ENCODE results near the gene CD164. TPM values are rescaled to one million over a fixed set of nuclear protein-coding genes. Genes with fewer than 3 reads are reported as not detected.

The CD164 gene
- total RNA-seq, 1 donor from 2014 or later, result 251 TPM

GRCh38 chr6:109393157-109393885 lies 11.1 kb upstream of the CD164 start:
- Mint-ChIP-seq H3K4me3 (no peak overlapping the region), H3K9me3 (no peaks in the 10 kb centered on the region), H3K27me3 (ENCODE audit: insufficient read depth) (peaks cover 3% of the 10 kb centered on the region), H3K36me3 (ENCODE audit: low read depth) (no peaks in the 10 kb centered on the region), H3K4me1 (ENCODE audit: low read depth) (peaks cover 5% of the 10 kb centered on the region), H3K27ac (no peak overlapping the region)
- intact Hi-C loops (cut with micrococcal nuclease), result no loop called here
- no peak for DNase-seq (ENCODE audit: low spot score)

DNA sequence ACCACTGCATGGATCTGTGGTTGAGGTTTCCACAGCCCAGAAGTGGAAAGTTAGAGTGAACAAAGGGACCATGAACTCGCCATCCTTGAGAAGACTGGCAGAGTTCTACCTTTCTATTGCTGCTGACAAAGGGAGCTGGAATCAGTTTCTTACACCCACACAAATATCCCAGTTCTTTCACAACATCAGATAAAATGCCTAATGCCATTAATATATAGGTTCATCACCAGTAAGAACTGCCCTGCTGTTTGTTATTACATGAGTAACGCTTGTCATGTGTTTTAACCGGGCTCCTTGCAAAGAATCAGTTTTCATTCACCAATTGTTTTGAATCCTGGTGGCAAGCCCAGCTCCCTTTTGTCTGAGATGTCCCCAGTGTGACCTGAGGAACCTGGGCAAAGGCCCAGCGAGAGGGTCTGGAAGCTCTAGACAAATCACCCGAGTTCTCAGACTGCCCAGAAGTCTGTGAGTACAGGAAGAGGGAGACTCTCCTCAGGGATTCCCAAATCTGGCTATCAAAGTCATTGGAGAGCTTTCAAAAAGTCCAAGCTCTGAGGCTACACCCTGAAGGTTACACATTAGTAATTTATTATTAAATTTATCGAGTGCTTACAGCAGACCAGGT lies 7.5 kb upstream of the CD164 start:
- H3K4me1 Mint-ChIP-seq (ENCODE audit: low read depth), result peaks cover 9% of the 10 kb centered on the region
- H3K27me3 Mint-ChIP-seq (ENCODE audit: insufficient read depth), result peaks cover 9% of the 10 kb centered on the region
- no peaks in the 10 kb centered on the region for H3K9me3 Mint-ChIP-seq
- H3K36me3 Mint-ChIP-seq (ENCODE audit: low read depth), result no peaks in the 10 kb centered on the region
- no peak for DNase-seq (ENCODE audit: low spot score)
- no peak overlapping the region for H3K4me3 Mint-ChIP-seq
- intact Hi-C loops (cut with micrococcal nuclease), result loop anchor here (10.0 kb wide), 1 partner anchor 1095 kb away; the partner anchor contains the start of gene AFG1L
- H3K27ac Mint-ChIP-seq, result no peak overlapping the region

GRCh38 chr6:109388265-109388664 lies 6.0 kb upstream of the CD164 start:
- intact Hi-C loops (cut with micrococcal nuclease), result loop anchor here (10.0 kb wide), 1 partner anchor 1093 kb away; the partner anchor contains the start of gene AFG1L
- Mint-ChIP-seq H3K27ac (no peak overlapping the region), H3K4me3 (no peak overlapping the region), H3K9me3 (no peaks in the 10 kb centered on the region), H3K4me1 (ENCODE audit: low read depth) (peaks cover 17% of the 10 kb centered on the region), H3K27me3 (ENCODE audit: insufficient read depth) (peaks cover 9% of the 10 kb centered on the region), H3K36me3 (ENCODE audit: low read depth) (no peaks in the 10 kb centered on the region)
- no peak for DNase-seq (ENCODE audit: low spot score)

GRCh38 chr6:109383438-109383940 lies 1.2 kb upstream of the CD164 start:
- Mint-ChIP-seq H3K4me3 (peak overlapping the region; percentile 89), H3K27ac (peak overlapping the region; percentile 98), H3K9me3 (no peaks in the 10 kb centered on the region), H3K27me3 (ENCODE audit: insufficient read depth) (peaks cover 6% of the 10 kb centered on the region), H3K4me1 (ENCODE audit: low read depth) (peaks cover 40% of the 10 kb centered on the region), H3K36me3 (ENCODE audit: low read depth) (peaks cover 22% of the 10 kb centered on the region)
- intact Hi-C loops (cut with micrococcal nuclease), result loop anchor here (1.0 to 10.0 kb wide), 18 partner anchors 57 to 1561 kb away; partner anchors contain the start of genes AFG1L, AK9, CDC40 and CEP57L1
- no peak for DNase-seq (ENCODE audit: low spot score)

DNA sequence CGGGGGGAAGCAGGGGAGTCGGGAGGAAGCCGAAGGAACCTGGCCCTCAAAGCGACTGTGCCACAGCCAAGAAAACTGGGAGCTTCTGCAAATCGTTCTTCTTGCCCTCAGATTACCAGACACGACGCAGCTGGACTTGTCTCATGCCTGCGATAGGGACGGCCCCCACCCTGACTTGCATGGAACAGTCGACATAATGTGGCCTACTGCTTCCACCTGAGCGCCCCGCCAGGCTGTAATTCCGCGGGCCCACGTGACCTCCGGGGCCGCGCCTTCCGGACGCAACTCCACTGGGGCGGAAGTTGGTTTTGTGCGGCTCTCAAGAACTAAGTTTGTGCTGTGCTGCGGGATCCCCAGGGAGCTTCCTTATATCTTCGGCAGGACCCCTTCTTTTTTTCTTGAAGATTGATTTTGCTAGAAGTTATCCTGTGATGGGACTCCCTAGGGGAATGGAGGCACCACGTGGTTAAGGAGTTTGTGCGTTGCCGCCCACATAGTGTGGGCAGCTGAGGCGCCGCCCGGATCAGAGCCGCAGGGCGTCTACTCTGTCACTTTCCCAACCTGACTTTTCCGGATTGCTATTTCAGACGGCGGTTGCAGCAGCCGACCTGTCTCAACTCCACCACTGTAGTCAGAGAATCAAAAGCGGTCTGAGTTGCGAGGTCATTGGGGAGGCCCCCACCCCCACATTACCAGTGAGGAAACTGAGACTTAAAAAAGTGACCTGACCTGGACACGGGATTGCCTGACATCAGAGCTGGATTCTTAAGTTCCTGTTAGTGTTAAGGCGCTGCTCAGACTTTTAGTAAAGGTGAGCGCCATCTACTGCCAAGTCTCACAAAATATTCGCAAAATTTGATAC lies 540 bp upstream of the CD164 start:
- Mint-ChIP-seq H3K27ac (peak overlapping the region; percentile 98), H3K4me1 (ENCODE audit: low read depth) (peaks cover 46% of the 10 kb centered on the region), H3K4me3 (peak overlapping the region; percentile 89), H3K27me3 (ENCODE audit: insufficient read depth) (peaks cover 6% of the 10 kb centered on the region), H3K36me3 (ENCODE audit: low read depth) (peaks cover 29% of the 10 kb centered on the region), H3K9me3 (no peaks in the 10 kb centered on the region)
- peak; percentile 88 for DNase-seq (ENCODE audit: low spot score)
- intact Hi-C loops (cut with micrococcal nuclease), result loop anchor here (1.0 to 10.0 kb wide), 18 partner anchors 57 to 1560 kb away; partner anchors contain the start of genes AFG1L, AK9, CDC40 and CEP57L1

- H3K4me3 Mint-ChIP-seq, result peak overlapping the region; percentile 97
- intact Hi-C loops (cut with micrococcal nuclease), result loop anchor here (1.0 to 10.0 kb wide), 5 partner anchors 8 to 1496 kb away; partner anchors contain the start of genes AFG1L and CDC40
- H3K27me3 Mint-ChIP-seq (ENCODE audit: insufficient read depth), result peaks cover 2% of the 10 kb centered on the region
- no peaks in the 10 kb centered on the region for H3K9me3 Mint-ChIP-seq
- peaks cover 37% of the 10 kb centered on the region for H3K36me3 Mint-ChIP-seq (ENCODE audit: low read depth)
- peaks cover 56% of the 10 kb centered on the region for H3K4me1 Mint-ChIP-seq (ENCODE audit: low read depth)
- no peak for DNase-seq (ENCODE audit: low spot score)
- peak overlapping the region; percentile 98 for H3K27ac Mint-ChIP-seq
Observed at GRCh38 chr6:109381061-109381746, 1.1 kb downstream of the CD164 start.

GRCh38 chr6:109379711-109380110 lies 2.6 kb downstream of the CD164 start:
- H3K4me3 Mint-ChIP-seq, result peak overlapping the region; percentile 97
- no peaks in the 10 kb centered on the region for H3K9me3 Mint-ChIP-seq
- intact Hi-C loops (cut with micrococcal nuclease), result loop anchor here (5.0 to 10.0 kb wide), 5 partner anchors 435 to 1498 kb away; partner anchors contain the start of genes AFG1L and CDC40
- H3K27ac Mint-ChIP-seq, result peak overlapping the region; percentile 98
- no peak for DNase-seq (ENCODE audit: low spot score)
- no peaks in the 10 kb centered on the region for H3K27me3 Mint-ChIP-seq (ENCODE audit: insufficient read depth)
- H3K36me3 Mint-ChIP-seq (ENCODE audit: low read depth), result peaks cover 51% of the 10 kb centered on the region
- peaks cover 62% of the 10 kb centered on the region for H3K4me1 Mint-ChIP-seq (ENCODE audit: low read depth)

GRCh38 chr6:109377717-109378116 lies 4.5 kb downstream of the CD164 start:
- DNase-seq (ENCODE audit: low spot score), result no peak
- H3K4me3 Mint-ChIP-seq, result peak overlapping the region; percentile 56
- H3K27me3 Mint-ChIP-seq (ENCODE audit: insufficient read depth), result no peaks in the 10 kb centered on the region
- no peaks in the 10 kb centered on the region for H3K9me3 Mint-ChIP-seq
- peak overlapping the region; percentile 49 for H3K27ac Mint-ChIP-seq
- H3K4me1 Mint-ChIP-seq (ENCODE audit: low read depth), result peaks cover 64% of the 10 kb centered on the region
- intact Hi-C loops (cut with micrococcal nuclease), result loop anchor here (10.0 kb wide), 1 partner anchor 433 kb away; no protein-coding TSS in a partner anchor
- H3K36me3 Mint-ChIP-seq (ENCODE audit: low read depth), result peaks cover 67% of the 10 kb centered on the region

GRCh38 chr6:109374326-109374892 lies 7.9 kb downstream of the CD164 start:
- Mint-ChIP-seq H3K27ac (peak overlapping the region; percentile 92), H3K36me3 (ENCODE audit: low read depth) (peaks cover 71% of the 10 kb centered on the region)
- intact Hi-C loops (cut with micrococcal nuclease), result loop anchor here (10.0 kb wide), 1 partner anchor 430 kb away; no protein-coding TSS in a partner anchor

DNA sequence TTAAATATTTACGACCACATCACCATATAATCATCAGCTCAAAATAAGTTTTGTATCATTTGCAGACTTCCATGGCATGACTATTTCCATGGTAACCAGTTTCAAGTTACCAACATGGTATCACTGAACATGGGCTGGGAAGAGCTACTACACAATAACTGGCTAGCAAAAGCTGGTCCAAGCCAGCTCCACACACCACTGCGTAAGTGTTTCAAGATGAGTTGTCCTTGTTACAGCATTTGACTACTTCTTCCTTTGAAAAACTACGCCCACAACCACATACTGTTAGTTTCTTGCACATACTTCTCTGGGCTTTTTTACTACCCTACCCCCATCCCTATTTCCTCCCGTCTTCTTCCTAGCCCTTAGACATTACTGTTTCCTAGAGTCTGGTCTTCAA lies 8.5 kb downstream of the CD164 start:
- H3K4me3 Mint-ChIP-seq, result peak overlapping the region; percentile 81
- peaks cover 75% of the 10 kb centered on the region for H3K4me1 Mint-ChIP-seq (ENCODE audit: low read depth)
- H3K27me3 Mint-ChIP-seq (ENCODE audit: insufficient read depth), result no peaks in the 10 kb centered on the region
- H3K9me3 Mint-ChIP-seq, result no peaks in the 10 kb centered on the region
- intact Hi-C loops (cut with micrococcal nuclease), result loop anchor here (1.0 to 10.0 kb wide), 8 partner anchors 8 to 429 kb away; partner anchors contain the start of genes CEP57L1, MICAL1 and SESN1
- H3K36me3 Mint-ChIP-seq (ENCODE audit: low read depth), result peaks cover 68% of the 10 kb centered on the region
- peak; percentile 46 for DNase-seq (ENCODE audit: low spot score)
- H3K27ac Mint-ChIP-seq, result peak overlapping the region; percentile 92

More at GRCh38 chr6:109374326-109374892, 7.9 kb downstream of the CD164 start:
- no peak for DNase-seq (ENCODE audit: low spot score)
- Mint-ChIP-seq H3K4me3 (peak overlapping the region; percentile 81), H3K27me3 (ENCODE audit: insufficient read depth) (no peaks in the 10 kb centered on the region), H3K9me3 (no peaks in the 10 kb centered on the region), H3K4me1 (ENCODE audit: low read depth) (peaks cover 81% of the 10 kb centered on the region)

GRCh38 chr6:109373331-109373730 lies 8.9 kb downstream of the CD164 start:
- no peak for DNase-seq (ENCODE audit: low spot score)
- H3K4me3 Mint-ChIP-seq, result peak overlapping the region; percentile 81
- no peaks in the 10 kb centered on the region for H3K27me3 Mint-ChIP-seq (ENCODE audit: insufficient read depth)
- no peaks in the 10 kb centered on the region for H3K9me3 Mint-ChIP-seq
- peaks cover 66% of the 10 kb centered on the region for H3K36me3 Mint-ChIP-seq (ENCODE audit: low read depth)
- peak overlapping the region; percentile 92 for H3K27ac Mint-ChIP-seq
- intact Hi-C loops (cut with micrococcal nuclease), result loop anchor here (1.0 to 10.0 kb wide), 8 partner anchors 8 to 429 kb away; partner anchors contain the start of genes CEP57L1, MICAL1 and SESN1
- H3K4me1 Mint-ChIP-seq (ENCODE audit: low read depth), result peaks cover 71% of the 10 kb centered on the region
